H1 (cell line): Measurements from ENCODE around the gene PTGES. TPM values are rescaled to one million over a fixed set of nuclear protein-coding genes. Genes with fewer than 3 reads are reported as not detected.

Experiments
- CTCF ChIA-PET: fragments of 300-600 bp; sonication (Branson Sonifier 250); formaldehyde crosslinking; loops from one replicate; lab custom pipeline; 2021; ENCODE audit not compliant: partially characterized antibody; lab: Charles Lee
- POLR2A ChIA-PET: fragments of 300-600 bp; sonication (Branson Sonifier 250); formaldehyde crosslinking; loops from one replicate; lab custom pipeline; 2021; ENCODE audit warnings: inconsistent platforms; ENCODE audit not compliant: partially characterized antibody; lab: Charles Lee
- DNase-seq, 2 experiments: peaks; one replicate each; pipeline versions ENCODE4 v3.0.0 to v3.0.0-alpha.2; 2010 to 2022; ENCODE audit warnings: low spot score in 2 of 2, low read depth in 1 of 2, mixed read lengths in 1 of 2
- FAIRE-seq: peaks from 2 replicates; lab custom pipeline; 2011; peaks lifted over from hg19 to GRCh38; lab: Jason Lieb, UNC
- H2AFZ ChIP-seq: 2 replicates; pipeline ENCODE4 v1.8.1; 2012; ENCODE audit warnings: low read length, inconsistent platforms
- H2AK5ac ChIP-seq: 2 replicates; pipeline ENCODE4 v1.6.1; 2013; ENCODE audit warnings: low read depth, low read length
- H2BK120ac ChIP-seq: replicated peaks from 2 replicates; pipeline ENCODE3; 2013; ENCODE audit warnings: low read depth, low read length, inconsistent platforms
- H2BK12ac ChIP-seq: 2 replicates; pipeline ENCODE4 v1.6.1; 2013; ENCODE audit warnings: low read depth, low read length
- H2BK15ac ChIP-seq: 2 replicates; pipeline ENCODE4 v1.6.1; 2013; ENCODE audit warnings: low read length
- H2BK20ac ChIP-seq: 2 replicates; pipeline ENCODE4 v1.6.1; 2013; ENCODE audit warnings: low read length
- H2BK5ac ChIP-seq: 2 replicates; pipeline ENCODE4 v1.6.1; 2013; ENCODE audit warnings: low read depth, low read length
- H3K14ac ChIP-seq: 2 replicates; pipeline ENCODE4 v1.6.1; 2013; ENCODE audit warnings: inconsistent platforms; ENCODE audit not compliant: insufficient read length
- H3K18ac ChIP-seq: 2 replicates; pipeline ENCODE4 v1.6.1; 2013; ENCODE audit warnings: low read length; ENCODE audit errors: extremely low read depth
- H3K23ac ChIP-seq: 2 replicates; pipeline ENCODE4 v1.6.1; 2013; ENCODE audit warnings: inconsistent platforms; ENCODE audit not compliant: insufficient read length
- H3K23me2 ChIP-seq: 2 replicates; pipeline ENCODE4 v1.6.1; 2013; ENCODE audit warnings: low read depth, low read length
- H3K27ac ChIP-seq: 2 replicates; pipeline ENCODE4 v1.6.1; 2011; ENCODE audit warnings: low read depth, low read length, inconsistent platforms
- H3K27me3 ChIP-seq, 4 experiments: replicated peaks in 1 of 4; 1 replicate in 1 of 4; 2 replicates in 3 of 4; pipeline versions ENCODE4 v1.6.1 to v1.8.1; 2011 to 2013; ENCODE audit warnings: low read length in 3 of 4, mild to moderate bottlenecking in 3 of 4, inconsistent platforms in 2 of 4, mixed read lengths in 2 of 4, moderate library complexity in 1 of 4; ENCODE audit not compliant: control insufficient read depth in 3 of 4, insufficient read depth in 3 of 4; ENCODE audit errors: extremely low read depth in 1 of 4
- H3K36me3 ChIP-seq, 4 experiments: 2 replicates each; pipeline versions ENCODE4 v1.6.1 to v1.8.1; 2011 to 2013; ENCODE audit warnings: mild to moderate bottlenecking in 4 of 4, low read length in 3 of 4, moderate library complexity in 2 of 4, control low read depth in 1 of 4, inconsistent platforms in 1 of 4; ENCODE audit not compliant: insufficient read depth in 4 of 4, control insufficient read depth in 2 of 4
- H3K4ac ChIP-seq: replicated peaks from 2 replicates; pipeline ENCODE3; 2013; ENCODE audit warnings: low read length, low read depth, mixed read lengths, inconsistent platforms; ENCODE audit not compliant: insufficient read length
- H3K4me1 ChIP-seq, 4 experiments: replicated peaks in 1 of 4; 1 replicate in 1 of 4; 2 replicates in 3 of 4; pipeline versions ENCODE4 v1.6.1 to v1.8.1; 2011 to 2013; ENCODE audit warnings: low read length in 3 of 4, inconsistent platforms in 2 of 4, mixed read lengths in 1 of 4; ENCODE audit not compliant: insufficient read depth in 4 of 4, control insufficient read depth in 3 of 4
- H3K4me2 ChIP-seq, 2 experiments: 2 replicates each; pipeline versions ENCODE4 v1.6.1 to v1.8.1; 2011 to 2013; ENCODE audit warnings: low read depth in 2 of 2, low read length in 2 of 2, control low read depth in 1 of 2, inconsistent platforms in 1 of 2, mild to moderate bottlenecking in 1 of 2; ENCODE audit not compliant: insufficient read depth in 1 of 2
- H3K4me3 ChIP-seq, 4 experiments: fragments of 200-600, 300-600 bp in 1 of 4; sonication (generic), shearing (Covaris generic), sonication (Bioruptor Twin) in 1 of 4; 2 replicates each; pipeline versions ENCODE4 v1.5.1 to v1.8.1; 2011 to 2016; ENCODE audit warnings: low read length in 4 of 4, low read depth in 3 of 4, control low read depth in 2 of 4, inconsistent platforms in 2 of 4, mild to moderate bottlenecking in 2 of 4, mixed read lengths in 1 of 4, moderate library complexity in 1 of 4; ENCODE audit not compliant: insufficient read depth in 2 of 4; ENCODE audit errors: extremely low read depth in 1 of 4
- H3K56ac ChIP-seq: replicated peaks from 2 replicates; pipeline ENCODE3; 2013; ENCODE audit warnings: low read depth, mild to moderate bottlenecking, mixed read lengths, low read length, inconsistent platforms; ENCODE audit not compliant: insufficient read length
- H3K79me1 ChIP-seq: 2 replicates; pipeline ENCODE4 v1.6.1; 2013; ENCODE audit warnings: low read depth, low read length, control low read depth
- H3K79me2 ChIP-seq, 2 experiments: 2 replicates each; pipeline versions ENCODE4 v1.6.1 to v1.8.1; 2012 to 2013; ENCODE audit warnings: low read length in 2 of 2, mild to moderate bottlenecking in 2 of 2, inconsistent platforms in 1 of 2; ENCODE audit not compliant: insufficient read depth in 2 of 2, control insufficient read depth in 1 of 2
- H3K9ac ChIP-seq, 4 experiments: replicated peaks in 1 of 4; 1 replicate in 1 of 4; 2 replicates in 3 of 4; pipeline versions ENCODE4 v1.6.1 to v1.8.1; 2011 to 2013; ENCODE audit warnings: low read depth in 3 of 4, low read length in 3 of 4, control low read depth in 2 of 4, mild to moderate bottlenecking in 2 of 4, moderate library complexity in 2 of 4, inconsistent platforms in 1 of 4; ENCODE audit errors: extremely low read depth in 1 of 4
- H3K9me3 ChIP-seq, 2 experiments: 2 replicates each; pipeline versions ENCODE4 v1.6.1 to v1.8.1; 2012 to 2013; ENCODE audit warnings: mild to moderate bottlenecking in 2 of 2, moderate library complexity in 2 of 2, control low read depth in 1 of 2, inconsistent platforms in 1 of 2, low read depth in 1 of 2, low read length in 1 of 2, mixed read lengths in 1 of 2; ENCODE audit not compliant: insufficient read depth in 2 of 2
- H4K20me1 ChIP-seq, 2 experiments: replicated peaks in 1 of 2; 2 replicates each; pipeline versions ENCODE3 to v1.8.1; 2011 to 2013; ENCODE audit warnings: inconsistent platforms in 2 of 2, low read length in 2 of 2, mild to moderate bottlenecking in 1 of 2; ENCODE audit not compliant: insufficient read depth in 2 of 2, control insufficient read depth in 1 of 2
- H4K5ac ChIP-seq: 2 replicates; pipeline ENCODE4 v1.6.1; 2013; ENCODE audit warnings: low read length, low read depth, mixed read lengths, inconsistent platforms; ENCODE audit not compliant: insufficient read length
- H4K8ac ChIP-seq: 2 replicates; pipeline ENCODE4 v1.8.0; 2013; ENCODE audit warnings: mild to moderate bottlenecking, moderate library complexity, low read length, inconsistent platforms; ENCODE audit not compliant: insufficient read depth; ENCODE audit errors: extremely low read depth
- H4K91ac ChIP-seq: replicated peaks from 2 replicates; pipeline ENCODE3; 2013; ENCODE audit warnings: low read length, mixed read lengths, inconsistent platforms; ENCODE audit not compliant: insufficient read length
- CEBPB ChIP-seq: IDR thresholded peaks from 2 replicates; pipeline ENCODE4 v1.6.1; 2012; ENCODE audit warnings: low read depth, low read length
- CHD1 ChIP-seq: IDR thresholded peaks from 2 replicates; pipeline ENCODE4 v1.6.1; 2012; ENCODE audit warnings: low read depth, low read length, improper control_type of control experiment
- EP300 ChIP-seq, 2 experiments: IDR thresholded peaks; 1 replicate in 1 of 2; 2 replicates in 1 of 2; pipeline ENCODE4 v1.6.1; 2011 to 2012; ENCODE audit warnings: low read depth in 2 of 2, low read length in 2 of 2, mild to moderate bottlenecking in 2 of 2, borderline replicate concordance in 1 of 2, inconsistent platforms in 1 of 2, moderate library complexity in 1 of 2
- GABPA ChIP-seq: IDR thresholded peaks from 2 replicates; pipeline ENCODE4 v1.6.1; 2011; ENCODE audit warnings: mild to moderate bottlenecking, low read length, moderate library complexity, borderline replicate concordance; ENCODE audit not compliant: insufficient read depth
- MAFK ChIP-seq: IDR thresholded peaks from 2 replicates; pipeline ENCODE4 v1.6.1; 2012; ENCODE audit warnings: low read depth, mild to moderate bottlenecking, improper control_type of control experiment, low read length
- NANOG ChIP-seq: IDR thresholded peaks from 2 replicates; pipeline ENCODE4 v1.6.1; 2011; ENCODE audit warnings: low read length, low read depth, mild to moderate bottlenecking, inconsistent platforms; ENCODE audit not compliant: insufficient read depth, poor library complexity, severe bottlenecking
- POLR2A ChIP-seq, 2 experiments: IDR thresholded peaks; 1 replicate in 1 of 2; 2 replicates in 1 of 2; pipeline ENCODE4 v1.6.1; 2011; ENCODE audit warnings: low read depth in 2 of 2, low read length in 2 of 2, mild to moderate bottlenecking in 2 of 2; ENCODE audit errors: control extremely low read depth in 1 of 2
- SAP30 ChIP-seq: fragments of 300-600 bp; sonication (generic); IDR thresholded peaks from 2 replicates; pipeline ENCODE4 v1.7.1; 2012; ENCODE audit warnings: low read length, moderate library complexity, mild to moderate bottlenecking, inconsistent platforms; ENCODE audit not compliant: insufficient read depth, insufficient replicate concordance
- SP1 ChIP-seq: IDR thresholded peaks from 2 replicates; pipeline ENCODE4 v1.6.1; 2011; ENCODE audit warnings: low read depth, low read length
- TAF7 ChIP-seq: optimal IDR thresholded peaks from 2 replicates; pipeline ENCODE3; 2011; ENCODE audit warnings: low read depth, mild to moderate bottlenecking, inconsistent platforms, low read length, moderate library complexity, borderline replicate concordance
- YY1 ChIP-seq: IDR thresholded peaks from 2 replicates; pipeline ENCODE4 v1.6.1; 2011; ENCODE audit warnings: low read depth, mild to moderate bottlenecking, low read length
- WGBS, 2 experiments: shearing (Covaris generic) in 1 of 2; methylation state at CpG; one replicate each; pipeline versions ENCODE4 v1.1.6 to v1.1.7; 2013 to 2015; ENCODE audit warnings: low lambda C conversion rate in 2 of 2, mixed read lengths in 2 of 2, inconsistent platforms in 1 of 2, low coverage in 1 of 2, missing lambda C conversion rate in 1 of 2; ENCODE audit not compliant: insufficient replicate concordance in 2 of 2, insufficient coverage in 1 of 2, insufficient read length in 1 of 2; ENCODE audit errors: extremely low coverage in 1 of 2, missing lambda C conversion rate in 1 of 2; 5-methylcytosine and 5-hydroxymethylcytosine counted together
- polyA plus RNA-seq, 7 experiments: library from polyadenylated mRNA; depleted of rRNA in 3 of 7; stranded (reverse) in 5 of 7; unstranded in 2 of 7; fragments of >200 nt in 5 of 7; fragments of 200-250 nt in 2 of 7; gene quantifications; 1 replicate in 5 of 7; 2 replicates in 1 of 7; 4 replicates in 1 of 7; pipeline versions ENCODE4 v1.2.1 to v1.2.3, GENCODE V29; 2011 to 2013; ENCODE audit warnings: missing spikeins in 2 of 7, mixed read lengths in 2 of 7
- total RNA-seq: library from RNA; stranded (reverse); fragmentation: NEBNext Ultra II Directional; extraction: Animal tissue kit (Norgen Biotek cat#: 25700); gene quantifications from 2 replicates; pipeline ENCODE4 v1.2.1, GENCODE V29; 2021
- TF ChIP-seq, protein P1 (sequence below): IDR thresholded peaks from 2 replicates; pipeline ENCODE4 v1.6.1; 2011; ENCODE audit warnings: low read length, improper control_type of control experiment

Gene PTGES
- total and polyA plus RNA-seq, 2 of the 8 experiments (the other 6 are each of a cell fraction or from before 2014, with no cell fraction given) = 3.2 to 5.1 TPM

GRCh38 chr9:129740174-129740573, 12.7 kb downstream of the PTGES start:
- H3K23ac ChIP-seq = no peak overlapping the region
- H4K91ac ChIP-seq = no peak overlapping the region
- no peak overlapping the region for H2BK20ac ChIP-seq
- H3K27ac ChIP-seq = no peak overlapping the region
- no peak overlapping the region for H4K5ac ChIP-seq
- H3K4ac ChIP-seq = no peak overlapping the region
- POLR2A ChIA-PET = interaction anchor here (0.7 to 1.3 kb wide), 2 partner anchors 14 to 18 kb away, joined by 3 read pairs; no protein-coding TSS in a partner anchor
- 90% methylated on average over 7 of the region's 7 CpGs; no CpG with 5 or more reads in 1 of the 2 experiments for WGBS, 2 experiments
- CTCF ChIA-PET = interaction anchor here (0.8 to 12.9 kb wide), 8 partner anchors 9 to 50 kb away, joined by 3 to 250 read pairs (median 8); no protein-coding TSS in a partner anchor
- peaks cover 4% of the 10 kb centered on the region for H3K23me2 ChIP-seq
- DNase-seq (no peak), FAIRE-seq (no peak)
- 0 out of 2 replicates have a peak overlapping the region, but pooled peaks have one; percentile 29 for H2BK15ac ChIP-seq
- no peak overlapping the region for H3K56ac ChIP-seq
- H4K20me1 ChIP-seq = no peaks in the 10 kb centered on the region
- no peak overlapping the region for H3K4me2 ChIP-seq
- H2AFZ ChIP-seq = no peak overlapping the region
- no peak overlapping the region for H2BK5ac ChIP-seq
- H3K79me1 ChIP-seq = no peaks in the 10 kb centered on the region
- no peak overlapping the region for H3K14ac ChIP-seq
- no peak overlapping the region for H2BK120ac ChIP-seq
- no peak overlapping the region for H2BK12ac ChIP-seq
- no peak overlapping the region for H4K8ac ChIP-seq
- H3K4me3 ChIP-seq = no peak overlapping the region
- H3K18ac ChIP-seq = no peak overlapping the region
- no peaks in the 10 kb centered on the region for H3K36me3 ChIP-seq
- H2AK5ac ChIP-seq = no peak overlapping the region
- H3K79me2 ChIP-seq = no peaks in the 10 kb centered on the region
- no peak overlapping the region for H3K9ac ChIP-seq
- H3K4me1 ChIP-seq = peaks cover 0 to 4% (median 1%) of the 10 kb centered on the region in 4 experiments; a peak in 5 of 7 replicates
- no peaks in the 10 kb centered on the region; a peak in 2 of 7 replicates for H3K27me3 ChIP-seq
- H3K9me3 ChIP-seq = no peaks in the 10 kb centered on the region
- TF ChIP-seq YY1 (no peak), CEBPB (no peak), CHD1 (no peak), NANOG (no peak), GABPA (no peak), SAP30 (no peak), MAFK (no peak), SP1 (no peak), TAF7 (no peak), POLR2A (IDR thresholded peaks at IDR 0.05; ENCODE audit: control extremely low read depth in 1 of 2, low read depth in 2 of 2, low read length in 2 of 2) (no peak), EP300 (IDR thresholded peaks at IDR 0.05; ENCODE audit: borderline replicate concordance in 1 of 2, low read depth in 2 of 2, low read length in 2 of 2) (no peak)
- TF ChIP-seq, protein P1, sequence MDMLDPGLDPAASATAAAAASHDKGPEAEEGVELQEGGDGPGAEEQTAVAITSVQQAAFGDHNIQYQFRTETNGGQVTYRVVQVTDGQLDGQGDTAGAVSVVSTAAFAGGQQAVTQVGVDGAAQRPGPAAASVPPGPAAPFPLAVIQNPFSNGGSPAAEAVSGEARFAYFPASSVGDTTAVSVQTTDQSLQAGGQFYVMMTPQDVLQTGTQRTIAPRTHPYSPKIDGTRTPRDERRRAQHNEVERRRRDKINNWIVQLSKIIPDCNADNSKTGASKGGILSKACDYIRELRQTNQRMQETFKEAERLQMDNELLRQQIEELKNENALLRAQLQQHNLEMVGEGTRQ = no peak
